Psoas muscle (tissue), 8 donors: ENCODE measurements around the gene CD34. TPM values are rescaled to one million over a fixed set of nuclear protein-coding genes. Genes with fewer than 3 reads are reported as not detected.
A peak's percentile ranks its signal among the peaks of the same experiment; 100 is the strongest.

Experiments used
- ATAC-seq, 4 donors: fragments of 200-7000 bp; cut with Tn5 transposase; one replicate each; pipeline ENCODE4 v1.9.1; 2020; ENCODE audit warnings: moderate library complexity in 3 of 4, mild to moderate bottlenecking in 2 of 4
- DNase-seq, 2 donors: peaks; one replicate each; pipeline ENCODE4 v3.0.0-alpha.2; 2020
- H3K27ac ChIP-seq: fragments of 200-600 bp; one replicate; pipeline ENCODE4 v1.8.0; 2022
- H3K27me3 ChIP-seq, 3 donors: fragments of 200-600 bp in 1 of 3; one replicate each; pipeline versions ENCODE4 v1.6.1 to v1.8.0; 2013 to 2022; ENCODE audit warnings: low read length in 2 of 3, mild to moderate bottlenecking in 2 of 3, moderate library complexity in 1 of 3; ENCODE audit not compliant: insufficient read depth in 3 of 3
- H3K36me3 ChIP-seq, 2 donors: fragments of 200-600 bp in 1 of 2; one replicate each; pipeline versions ENCODE4 v1.6.1 to v1.8.0; 2013 to 2022; ENCODE audit warnings: low read depth in 1 of 2, mild to moderate bottlenecking in 1 of 2, moderate library complexity in 1 of 2; ENCODE audit not compliant: insufficient read depth in 1 of 2
- H3K4me1 ChIP-seq: fragments of 200-600 bp; one replicate; pipeline ENCODE4 v1.8.0; 2022
- H3K4me3 ChIP-seq: fragments of 200-600 bp; one replicate; pipeline ENCODE4 v1.8.0; 2022; ENCODE audit warnings: mild to moderate bottlenecking
- H3K9me3 ChIP-seq: fragments of 200-600 bp; one replicate; pipeline ENCODE4 v1.8.0; 2022
- WGBS, 3 donors: extraction: QIAGEN DNeasy Blood & Tissue Kit; methylation state at CpG; one replicate each; pipeline versions ENCODE4 v1.1.6 to v1.1.7; 2013; 5-methylcytosine and 5-hydroxymethylcytosine counted together
- intact Hi-C, 2 donors: fragments of 100-400 bp; cut with DNase I; formaldehyde crosslinking; loops; one replicate each; pipeline versions ENCODE4 v1.11.0 to v1.14.2; 2022
- polyA plus RNA-seq, 3 donors: library from polyadenylated mRNA; stranded (reverse); fragments of 200-250 nt; gene quantifications; one replicate each; pipeline ENCODE4 v1.2.3, GENCODE V29; 2013
- total RNA-seq, 4 donors: library from RNA; stranded (reverse); fragmentation: NEBNext Ultra II Directional in 2 of 4; extraction: Animal tissue kit (Norgen Biotek cat#: 25700) in 2 of 4; gene quantifications; one replicate each; pipeline versions ENCODE4 v1.2.1 to v1.2.4, GENCODE V29; 2021 to 2023
- TF ChIP-seq, protein P1 (sequence below): fragments of 200-600 bp; IDR thresholded peaks from one replicate; pipeline ENCODE4 v1.8.0; 2022; ENCODE audit warnings: antibody characterized with exemption
- donor health status: healthy with polysubstance abuse.
- donor health status: DM: no; HTN: no; CAD: no; lungs with moderate emphysema.
- donor health status: Bipolar disorder and iron deficiency.
- donor health status: healthy.
- donor health status: DM: yes; HTN: yes; CAD: no.
- donor health status: DM: no; HTN: no; CAD: no.
- donor health status: DM: no; HTN: no; CAD: no.
- donor health status: DM: yes; HTN: yes; CAD: no.

CD34 gene
- total and polyA plus RNA-seq, 7 donors, result 14.4 to 61.1 (median 21.1) TPM

DNA sequence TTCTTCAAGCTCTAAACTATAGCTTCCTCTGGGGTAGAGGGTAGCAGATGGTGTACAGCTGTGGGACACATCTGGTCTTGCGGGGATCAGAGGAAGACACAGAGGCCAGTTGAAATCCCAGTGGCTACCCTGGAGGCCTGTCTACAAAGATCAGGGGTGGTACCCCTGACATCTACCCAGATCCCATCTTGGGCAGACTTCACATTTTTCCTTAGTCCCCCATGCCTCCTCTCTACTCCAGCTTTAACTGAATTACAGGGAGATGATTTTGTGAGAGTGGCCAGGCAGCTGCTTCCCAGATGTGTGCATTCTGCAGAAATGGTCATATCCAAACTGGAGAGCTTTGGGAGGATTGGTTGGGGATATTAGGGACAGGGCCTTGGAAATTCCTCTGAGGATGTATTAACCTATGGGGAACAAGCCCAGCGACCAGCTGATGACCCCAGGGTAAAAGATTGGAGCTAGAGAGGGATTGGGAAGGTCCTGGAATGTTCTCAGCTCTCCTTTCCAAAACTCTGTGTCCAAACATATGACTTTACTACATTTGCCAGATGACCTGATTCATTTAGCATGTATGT, 9.6 kb upstream of the CD34 start:
- TF ChIP-seq, protein P1, sequence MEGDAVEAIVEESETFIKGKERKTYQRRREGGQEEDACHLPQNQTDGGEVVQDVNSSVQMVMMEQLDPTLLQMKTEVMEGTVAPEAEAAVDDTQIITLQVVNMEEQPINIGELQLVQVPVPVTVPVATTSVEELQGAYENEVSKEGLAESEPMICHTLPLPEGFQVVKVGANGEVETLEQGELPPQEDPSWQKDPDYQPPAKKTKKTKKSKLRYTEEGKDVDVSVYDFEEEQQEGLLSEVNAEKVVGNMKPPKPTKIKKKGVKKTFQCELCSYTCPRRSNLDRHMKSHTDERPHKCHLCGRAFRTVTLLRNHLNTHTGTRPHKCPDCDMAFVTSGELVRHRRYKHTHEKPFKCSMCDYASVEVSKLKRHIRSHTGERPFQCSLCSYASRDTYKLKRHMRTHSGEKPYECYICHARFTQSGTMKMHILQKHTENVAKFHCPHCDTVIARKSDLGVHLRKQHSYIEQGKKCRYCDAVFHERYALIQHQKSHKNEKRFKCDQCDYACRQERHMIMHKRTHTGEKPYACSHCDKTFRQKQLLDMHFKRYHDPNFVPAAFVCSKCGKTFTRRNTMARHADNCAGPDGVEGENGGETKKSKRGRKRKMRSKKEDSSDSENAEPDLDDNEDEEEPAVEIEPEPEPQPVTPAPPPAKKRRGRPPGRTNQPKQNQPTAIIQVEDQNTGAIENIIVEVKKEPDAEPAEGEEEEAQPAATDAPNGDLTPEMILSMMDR, result no peak
- Histone ChIP-seq H3K36me3 (no peaks in the 10 kb centered on the region), H3K4me3 (no peak overlapping the region), H3K4me1 (peaks cover 41% of the 10 kb centered on the region), H3K27me3 (no peaks in the 10 kb centered on the region), H3K9me3 (no peaks in the 10 kb centered on the region), H3K27ac (no peak overlapping the region)
- DNase-seq (no peak), ATAC-seq (no peak)
- 52 to 61% (median 57%) methylated on average over 2 of the region's 2 CpGs for WGBS, 3 donors
- intact Hi-C loops, result no loop called here

DNA sequence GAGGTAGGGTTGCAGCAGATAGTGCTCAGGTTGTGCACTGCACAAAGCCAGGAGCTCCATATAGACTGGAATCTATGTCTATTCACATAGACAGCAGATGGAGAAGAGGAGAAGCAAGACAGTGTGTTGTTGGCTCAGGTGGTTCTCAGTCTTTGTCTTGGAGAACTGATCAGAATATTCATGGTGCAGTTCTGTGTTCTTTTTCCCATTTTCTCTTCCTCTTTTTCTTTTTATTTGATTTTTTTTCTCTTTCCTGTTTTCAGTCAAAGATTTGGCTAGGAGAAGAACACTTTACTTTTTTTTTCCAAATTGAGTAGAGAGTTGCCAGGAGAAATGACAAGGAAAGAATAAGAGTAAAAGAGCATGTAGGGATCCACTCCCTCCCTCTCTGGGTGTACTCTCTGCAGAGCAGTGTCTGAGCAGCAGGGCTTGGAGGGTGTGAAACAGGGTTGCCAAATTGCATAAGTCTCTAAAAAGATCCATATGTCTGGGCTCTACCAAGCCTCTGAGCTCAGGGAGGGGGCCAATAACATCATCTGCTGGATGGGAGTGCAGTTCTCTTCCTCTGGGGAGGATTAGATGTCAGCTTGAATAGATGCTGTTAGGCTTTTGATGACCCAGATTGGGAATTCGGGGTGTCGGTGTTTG, 8.7 kb upstream of the CD34 start:
- WGBS, 3 donors, result 35 to 56% (median 42%) methylated on average over 2 of the region's 2 CpGs
- TF ChIP-seq, protein P1, result no peak
- Histone ChIP-seq H3K27me3 (no peaks in the 10 kb centered on the region), H3K36me3 (no peaks in the 10 kb centered on the region), H3K9me3 (no peaks in the 10 kb centered on the region), H3K27ac (no peak overlapping the region), H3K4me3 (no peak overlapping the region), H3K4me1 (peaks cover 32% of the 10 kb centered on the region)
- intact Hi-C loops, result no loop called here
- DNase-seq (no peak), ATAC-seq (peak in 2 of 4 donors; percentile 28 to 52)

DNA sequence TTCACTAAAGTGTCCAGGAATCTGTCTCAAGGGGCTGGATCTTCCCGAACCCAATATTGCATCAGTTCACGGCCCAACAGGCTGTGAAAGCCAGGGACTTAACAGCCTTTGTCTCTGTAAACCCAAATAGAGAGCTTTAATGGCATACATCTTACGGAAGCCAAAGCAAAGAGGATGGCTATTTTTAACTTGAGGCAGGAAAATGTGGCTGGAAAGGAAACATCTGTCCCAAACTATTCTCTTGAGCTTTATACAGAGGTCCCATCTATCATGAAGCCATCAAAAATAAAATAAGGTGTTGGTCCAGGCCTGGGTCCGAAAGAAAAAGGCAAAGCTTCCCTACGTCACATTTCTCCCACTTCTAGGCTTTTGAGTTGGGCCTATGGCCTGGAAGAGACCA, 7.7 kb upstream of the CD34 start:
- no peaks in the 10 kb centered on the region for H3K9me3 ChIP-seq
- DNase-seq (no peak), ATAC-seq (no peak)
- peak overlapping the region; percentile 37 for H3K27ac ChIP-seq
- WGBS, 3 donors, result 47 to 68% (median 66%) methylated on average over 5 of the region's 5 CpGs
- H3K27me3 ChIP-seq, result no peaks in the 10 kb centered on the region
- intact Hi-C loops, result no loop called here
- TF ChIP-seq, protein P1, result no peak
- no peaks in the 10 kb centered on the region for H3K36me3 ChIP-seq
- peaks cover 26% of the 10 kb centered on the region for H3K4me1 ChIP-seq
- no peak overlapping the region for H3K4me3 ChIP-seq

DNA sequence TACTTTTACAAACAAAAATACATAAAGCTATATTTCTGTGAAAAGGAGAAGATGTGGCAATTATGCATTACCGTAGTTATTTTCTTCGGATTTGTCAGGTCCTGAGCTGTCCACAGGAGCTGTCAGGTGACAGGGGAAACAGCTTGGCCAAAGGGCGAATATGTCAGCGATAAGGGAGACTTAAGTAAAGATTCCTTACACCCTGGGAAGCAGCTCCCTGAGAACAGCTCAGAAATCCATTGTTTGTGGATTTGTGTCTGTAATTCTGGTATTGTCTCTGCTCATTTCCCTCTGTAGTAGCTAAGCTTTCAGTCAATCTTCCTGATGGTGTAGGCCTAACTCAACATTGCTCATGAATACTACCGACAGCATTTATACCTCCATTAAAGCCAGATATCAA, 7.1 kb upstream of the CD34 start:
- Histone ChIP-seq H3K36me3 (no peaks in the 10 kb centered on the region), H3K4me1 (peaks cover 21% of the 10 kb centered on the region), H3K27ac (no peak overlapping the region), H3K27me3 (no peaks in the 10 kb centered on the region), H3K4me3 (no peak overlapping the region), H3K9me3 (no peaks in the 10 kb centered on the region)
- TF ChIP-seq, protein P1, result no peak
- ATAC-seq (no peak), DNase-seq (no peak)
- WGBS, 3 donors, result 75 to 88% (median 80%) methylated on average over 5 of the region's 5 CpGs
- intact Hi-C loops, result no loop called here
